Stimulated activated CD4-positive, alpha-beta T cell treated with anti-CD3 and anti-CD28 coated beads, TNF-alpha, amount 100 ng/mL, for 4 hours (primary cell): ENCODE results near the gene VCX3A.
"Not testable (repeated sequence)": the region's sequence is repeated elsewhere in the genome, so short reads cannot be mapped to it uniquely, and the experiment has no call there.

Experiments used
- DNase-seq, 3 experiments: peaks; one replicate each; pipeline ENCODE4 v3.0.0-alpha.2; 2020; ENCODE audit warnings: low read depth in 3 of 3

The VCX3A gene

GRCh38 chrX:6535018-6535417, at the start of gene VCX3A:
Gene VCX3A, minus strand, starts transcription at chrX:6535118. Its CDS starts 621 bp downstream, at chrX:6534497.
- not testable (repeated sequence) for DNase-seq

GRCh38 chrX:6574762-6575161, 39.8 kb upstream of the VCX3A start:
- DNase-seq, result no peak

GRCh38 chrX:6568031-6568430, 33.1 kb upstream of the VCX3A start:
- DNase-seq, result no peak

- DNase-seq, result no peak
These were observed 24.1 kb upstream of the VCX3A start for GRCh38 chrX:6558979-6559378.

- no peak for DNase-seq
These were observed 22.8 kb upstream of the VCX3A start for GRCh38 chrX:6557690-6558089.

GRCh38 chrX:6550999-6551398, 16.1 kb upstream of the VCX3A start:
- DNase-seq, result no peak

GRCh38 chrX:6545712-6546111, 10.8 kb upstream of the VCX3A start:
- no peak for DNase-seq

- DNase-seq, result no peak
These were observed 8.3 kb downstream of the VCX3A start for GRCh38 chrX:6526564-6527136.

GRCh38 chrX:6517376-6517775, 17.5 kb downstream of the VCX3A start:
- DNase-seq, result no peak

GRCh38 chrX:6506444-6506843, 28.5 kb downstream of the VCX3A start:
- no peak for DNase-seq

- DNase-seq, result no peak
These were observed 29.0 kb downstream of the VCX3A start for GRCh38 chrX:6505960-6506359.

GRCh38 chrX:6500719-6501118, 34.2 kb downstream of the VCX3A start:
- DNase-seq, result no peak

GRCh38 chrX:6498324-6498723, 36.6 kb downstream of the VCX3A start:
- DNase-seq, result no peak
